Hepatocyte (in vitro differentiated cells): Measurements from ENCODE around the gene KCNK15. TPM values are rescaled to one million over a fixed set of nuclear protein-coding genes. Genes with fewer than 3 reads are reported as not detected.

Experiments
- DNase-seq: peaks from one replicate; pipeline ENCODE4 v3.0.0-alpha.2; 2016; ENCODE audit warnings: low spot score
- H2AFZ ChIP-seq: fragments of 200-600 bp; sonication (generic); 2 replicates; pipeline ENCODE4 v1.6.0; 2016; ENCODE audit warnings: antibody characterized with exemption, mild to moderate bottlenecking
- H3K27ac ChIP-seq: fragments of 200-600 bp; sonication (generic); 2 replicates; pipeline ENCODE4 v1.5.1; 2016; ENCODE audit warnings: mild to moderate bottlenecking
- H3K27me3 ChIP-seq: fragments of 200-600 bp; sonication (generic); 2 replicates; pipeline ENCODE4 v1.6.1; 2016
- H3K36me3 ChIP-seq: fragments of 200-600 bp; sonication (generic); replicated peaks from 2 replicates; pipeline ENCODE4 v1.5.1; 2016; ENCODE audit warnings: low read depth; ENCODE audit not compliant: insufficient read depth
- H3K4me1 ChIP-seq: fragments of 200-600 bp; sonication (generic); 2 replicates; pipeline ENCODE4 v1.5.1; 2016; ENCODE audit warnings: mild to moderate bottlenecking, moderate library complexity; ENCODE audit not compliant: insufficient read depth
- H3K4me2 ChIP-seq: fragments of 200-600 bp; sonication (generic); 2 replicates; pipeline ENCODE4 v1.6.0; 2016
- H3K4me3 ChIP-seq: fragments of 200-600 bp; sonication (generic); 2 replicates; pipeline ENCODE4 v1.5.1; 2016; ENCODE audit warnings: mild to moderate bottlenecking
- H3K79me2 ChIP-seq: fragments of 200-600 bp; sonication (generic); 2 replicates; pipeline ENCODE4 v1.6.0; 2017; ENCODE audit warnings: mild to moderate bottlenecking
- H3K9me2 ChIP-seq: fragments of 200-600 bp; sonication (generic); replicated peaks from 2 replicates; pipeline ENCODE4 v1.6.0; 2017; ENCODE audit warnings: mild to moderate bottlenecking; ENCODE audit not compliant: insufficient read depth
- H3K9me3 ChIP-seq: fragments of 200-600 bp; sonication (generic); 2 replicates; pipeline ENCODE4 v1.5.1; 2016; ENCODE audit warnings: low read depth, mild to moderate bottlenecking
- H4K20me1 ChIP-seq: fragments of 200-600 bp; sonication (generic); 2 replicates; pipeline ENCODE4 v1.6.0; 2016; ENCODE audit warnings: mild to moderate bottlenecking; ENCODE audit not compliant: insufficient read depth, poor library complexity, severe bottlenecking
- CTCF ChIP-seq: fragments of 200-600 bp; sonication (generic); IDR thresholded peaks from 2 replicates; pipeline ENCODE4 v1.5.1; 2016; ENCODE audit warnings: antibody characterized with exemption, mild to moderate bottlenecking; ENCODE audit not compliant: poor library complexity
- EZH2 ChIP-seq: fragments of 200-600 bp; sonication (generic); IDR thresholded peaks from 2 replicates; pipeline ENCODE4 v1.6.1; 2016; ENCODE audit warnings: antibody characterized with exemption, mild to moderate bottlenecking, borderline replicate concordance
- EZH2phosphoT487 ChIP-seq: fragments of 200-600 bp; sonication (generic); IDR thresholded peaks from one replicate; pipeline ENCODE4 v1.6.1; 2018; ENCODE audit warnings: antibody characterized with exemption, mild to moderate bottlenecking, low read depth, moderate library complexity; ENCODE audit not compliant: unreplicated experiment, severe bottlenecking
- WGBS: methylation state at CpG from one replicate; pipeline ENCODE4 v1.1.6; 2016; ENCODE audit warnings: low lambda C conversion rate; ENCODE audit errors: missing lambda C conversion rate; 5-methylcytosine and 5-hydroxymethylcytosine counted together
- polyA plus RNA-seq: library from polyadenylated mRNA; unstranded; fragments of >200 nt; fragmentation: Nextera tagmentation; extraction: Ambion mirVana; gene quantifications from 2 replicates; pipeline ENCODE4 v1.2.1, GENCODE V29; 2016
- total RNA-seq: library from RNA; depleted of rRNA; stranded (reverse); fragments of >200 nt; gene quantifications from 2 replicates; pipeline ENCODE4 v1.2.3, GENCODE V29; 2014

The KCNK15 gene
- total and polyA plus RNA-seq, 2 experiments from 2014 or later = 1.7 to 4.3 TPM

GRCh38 chr20:44796311-44796710 lies 50.6 kb downstream of the KCNK15 start:
- DNase-seq = no peak
- no peaks in the 10 kb centered on the region for H3K79me2 ChIP-seq
- H3K9me2 ChIP-seq = no peaks in the 10 kb centered on the region
- H3K4me2 ChIP-seq = no peak overlapping the region
- no peaks in the 10 kb centered on the region for H3K4me1 ChIP-seq
- no peak overlapping the region for H2AFZ ChIP-seq
- TF ChIP-seq CTCF = no peak
- TF ChIP-seq EZH2phosphoT487 = no peak
- TF ChIP-seq EZH2 = no peak
- no peaks in the 10 kb centered on the region for H3K36me3 ChIP-seq
- no peak overlapping the region for H3K27ac ChIP-seq
- H3K9me3 ChIP-seq = no peaks in the 10 kb centered on the region
- no peaks in the 10 kb centered on the region for H4K20me1 ChIP-seq
- no peaks in the 10 kb centered on the region for H3K27me3 ChIP-seq
- H3K4me3 ChIP-seq = no peak overlapping the region

- Histone ChIP-seq H3K4me3 (no peak overlapping the region), H3K4me2 (no peak overlapping the region), H4K20me1 (no peaks in the 10 kb centered on the region), H3K79me2 (no peaks in the 10 kb centered on the region), H3K4me1 (no peaks in the 10 kb centered on the region), H3K27ac (no peak overlapping the region), H3K9me3 (no peaks in the 10 kb centered on the region), H3K9me2 (no peaks in the 10 kb centered on the region), H3K27me3 (no peaks in the 10 kb centered on the region), H2AFZ (no peak overlapping the region), H3K36me3 (no peaks in the 10 kb centered on the region)
- WGBS = 84% methylated on average over 3 of the region's 3 CpGs
- no peak for TF ChIP-seq EZH2phosphoT487
- no peak for DNase-seq
Measured at GRCh38 chr20:44796758-44797457, 51.2 kb downstream of the KCNK15 start.

DNA sequence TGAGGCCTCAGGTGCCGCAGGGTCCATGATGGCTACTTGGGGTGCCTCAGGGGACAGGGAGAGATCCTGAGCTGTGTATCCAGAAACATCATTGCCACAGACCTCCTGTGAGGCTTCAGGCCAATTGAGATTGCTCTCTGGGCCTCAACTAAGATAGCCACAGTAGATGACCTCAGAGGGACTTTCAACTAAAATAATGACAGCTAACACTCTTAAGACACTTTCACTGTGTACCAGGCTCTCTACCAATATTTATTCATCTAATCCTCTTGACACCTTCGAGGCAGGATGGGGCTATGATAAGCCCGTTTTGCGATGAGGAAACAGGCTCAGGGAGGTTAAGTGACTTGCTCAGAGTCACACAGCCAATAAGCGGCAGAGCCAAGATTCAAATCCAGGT lies 54.0 kb downstream of the KCNK15 start:
- no peak overlapping the region for H3K27ac ChIP-seq
- no peaks in the 10 kb centered on the region for H3K79me2 ChIP-seq
- H3K36me3 ChIP-seq = no peaks in the 10 kb centered on the region
- H3K4me1 ChIP-seq = no peaks in the 10 kb centered on the region
- H3K9me3 ChIP-seq = no peaks in the 10 kb centered on the region
- TF ChIP-seq EZH2 (no peak), CTCF (no peak), EZH2phosphoT487 (no peak)
- no peaks in the 10 kb centered on the region for H3K27me3 ChIP-seq
- no peak overlapping the region for H3K4me3 ChIP-seq
- no peak overlapping the region for H2AFZ ChIP-seq
- no peak for DNase-seq
- H4K20me1 ChIP-seq = no peaks in the 10 kb centered on the region
- 80% methylated on average over 5 of the region's 5 CpGs for WGBS
- H3K9me2 ChIP-seq = no peaks in the 10 kb centered on the region
- H3K4me2 ChIP-seq = no peak overlapping the region

- no peak overlapping the region for H3K4me2 ChIP-seq
- no peak overlapping the region for H2AFZ ChIP-seq
- no peaks in the 10 kb centered on the region for H4K20me1 ChIP-seq
- no peaks in the 10 kb centered on the region for H3K36me3 ChIP-seq
- no peaks in the 10 kb centered on the region for H3K9me2 ChIP-seq
- H3K27me3 ChIP-seq = no peaks in the 10 kb centered on the region
- no peak overlapping the region for H3K27ac ChIP-seq
- no peak overlapping the region for H3K4me3 ChIP-seq
- no peak for DNase-seq
- 70% methylated on average over 8 of the region's 8 CpGs for WGBS
- H3K79me2 ChIP-seq = no peaks in the 10 kb centered on the region
- H3K9me3 ChIP-seq = no peaks in the 10 kb centered on the region
- TF ChIP-seq CTCF (peak; percentile 35), EZH2 (no peak)
- H3K4me1 ChIP-seq = no peaks in the 10 kb centered on the region
Measured at GRCh38 chr20:44800391-44801046, 54.9 kb downstream of the KCNK15 start.

Other genes starting within 250 kb of the KCNK15 start
- gene SERINC3, start 223.8 kb upstream of the KCNK15 start, total RNA-seq = 80.0 and 96.9 TPM in 2 replicates
- gene SERINC3, start 223.8 kb upstream of the KCNK15 start, polyA plus RNA-seq = 119 and 128 TPM in 2 replicates
- 51.9 and 60.5 TPM in 2 replicates for gene PKIG, start 163.3 kb upstream of the KCNK15 start, total RNA-seq
- 46.8 and 47.6 TPM in 2 replicates for gene PKIG, start 163.3 kb upstream of the KCNK15 start, polyA plus RNA-seq
- gene ADA, start 94.2 kb upstream of the KCNK15 start, total RNA-seq = 10.4 and 15.5 TPM in 2 replicates
- gene ADA, start 94.2 kb upstream of the KCNK15 start, polyA plus RNA-seq = 13.5 and 18.5 TPM in 2 replicates
- gene CCN5, start 30.5 kb upstream of the KCNK15 start, total RNA-seq = 0.12 and 0.53 TPM in 2 replicates
- 0.82 TPM in 1 of 2 replicates, not detected in the other for gene CCN5, start 30.5 kb upstream of the KCNK15 start, polyA plus RNA-seq
- gene RIMS4, start 64.7 kb downstream of the KCNK15 start, total RNA-seq = 8.1 and 9.0 TPM in 2 replicates
- 4.9 and 5.1 TPM in 2 replicates for gene RIMS4, start 64.7 kb downstream of the KCNK15 start, polyA plus RNA-seq
- 86.3 and 89.5 TPM in 2 replicates for gene YWHAB, start 139.8 kb downstream of the KCNK15 start, total RNA-seq
- 163 and 169 TPM in 2 replicates for gene YWHAB, start 139.8 kb downstream of the KCNK15 start, polyA plus RNA-seq
- 18.0 and 23.5 TPM in 2 replicates for gene PABPC1L, start 164.2 kb downstream of the KCNK15 start, total RNA-seq
- 15.6 and 29.6 TPM in 2 replicates for gene PABPC1L, start 164.2 kb downstream of the KCNK15 start, polyA plus RNA-seq
- 32.0 and 41.6 TPM in 2 replicates for gene TOMM34, start 214.5 kb downstream of the KCNK15 start, total RNA-seq
- gene TOMM34, start 214.5 kb downstream of the KCNK15 start, polyA plus RNA-seq = 44.1 and 50.0 TPM in 2 replicates
- 16.5 and 21.4 TPM in 2 replicates for gene STK4, start 220.6 kb downstream of the KCNK15 start, total RNA-seq
- 11.4 and 16.4 TPM in 2 replicates for gene STK4, start 220.6 kb downstream of the KCNK15 start, polyA plus RNA-seq